Sigmoid colon (tissue), 7 donors: ENCODE measurements around the gene DENND10. TPM values are rescaled to one million over a fixed set of nuclear protein-coding genes. Genes with fewer than 3 reads are reported as not detected.
"Not testable (repeated sequence)": the region's sequence is repeated elsewhere in the genome, so short reads cannot be mapped to it uniquely, and the experiment has no call there.

Experiments used
- DNase-seq: peaks from one replicate; pipeline ENCODE4 v3.0.0-alpha.2; 2019
- H3K27ac ChIP-seq, 4 donors: fragments of 200-600 bp; sonication (generic); one replicate each; pipeline ENCODE4 v1.5.1; 2016 to 2019; ENCODE audit warnings: mild to moderate bottlenecking in 1 of 4
- H3K27me3 ChIP-seq, 3 donors: fragments of 200-600 bp; sonication (generic); one replicate each; pipeline ENCODE4 v1.5.1; 2019; ENCODE audit warnings: mild to moderate bottlenecking in 1 of 3
- H3K36me3 ChIP-seq, 4 donors: fragments of 200-600 bp; sonication (generic); one replicate each; pipeline ENCODE4 v1.5.1; 2016 to 2019
- H3K4me1 ChIP-seq, 4 donors: fragments of 200-600 bp; sonication (generic); one replicate each; pipeline ENCODE4 v1.5.1; 2017 to 2019
- H3K4me3 ChIP-seq, 4 donors: fragments of 200-600 bp; sonication (generic); one replicate each; pipeline ENCODE4 v1.5.1; 2017 to 2019; ENCODE audit warnings: mild to moderate bottlenecking in 2 of 4, moderate library complexity in 1 of 4
- H3K9me3 ChIP-seq, 4 donors: fragments of 200-600 bp in 3 of 4; sonication (generic) in 3 of 4; one replicate each; pipeline versions ENCODE4 v1.5.1 to v1.6.1; 2013 to 2019
- EP300 ChIP-seq, 4 donors: sonication (generic); formaldehyde crosslinking; IDR thresholded peaks; one replicate each; pipeline ENCODE4 v1.6.1; 2017; ENCODE audit warnings: antibody characterized with exemption in 4 of 4
- POLR2A ChIP-seq, 2 donors: fragments of 450-650 bp; IDR thresholded peaks; one replicate each; pipeline ENCODE4 v1.6.1; 2016; ENCODE audit warnings: antibody characterized with exemption in 2 of 2, mild to moderate bottlenecking in 2 of 2, moderate library complexity in 2 of 2
- POLR2AphosphoS5 ChIP-seq, 4 donors: sonication (generic); formaldehyde crosslinking; IDR thresholded peaks; one replicate each; pipeline ENCODE4 v1.6.1; 2017; ENCODE audit warnings: antibody characterized with exemption in 4 of 4
- WGBS, 2 donors: extraction: QIAGEN DNeasy Blood & Tissue Kit; methylation state at CpG; one replicate each; pipeline ENCODE4 v1.1.7; 2013; 5-methylcytosine and 5-hydroxymethylcytosine counted together
- intact Hi-C: fragments of 100-400 bp; cut with DNase I; formaldehyde crosslinking; loops from one replicate; pipeline ENCODE4 v1.15.1; 2023
- polyA plus RNA-seq, 3 donors: library from polyadenylated mRNA; stranded (reverse); fragments of 200-250 nt; gene quantifications; one replicate each; pipeline ENCODE4 v1.2.3, GENCODE V29; 2013
- total RNA-seq, 4 donors: library from RNA; depleted of rRNA; stranded (reverse); fragments of >200 nt; gene quantifications; one replicate each; pipeline ENCODE4 v1.1.0, GENCODE V29; 2016
- TF ChIP-seq, protein P1 (sequence below), 4 experiments: fragments of 450-650 bp in 3 of 4; fragments of 200-600 bp in 1 of 4; IDR thresholded peaks; one replicate each; pipeline ENCODE4 v1.5.1; 2016 to 2019; ENCODE audit warnings: antibody characterized with exemption in 4 of 4, mild to moderate bottlenecking in 3 of 4, moderate library complexity in 2 of 4
- donor health status: healthy with polysubstance abuse.
- donor health status: Bipolar disorder and iron deficiency.
- donor health status: healthy.

Gene DENND10
- total and polyA plus RNA-seq, 7 donors, result 25.8 to 51.3 (median 41.5) TPM

DNA sequence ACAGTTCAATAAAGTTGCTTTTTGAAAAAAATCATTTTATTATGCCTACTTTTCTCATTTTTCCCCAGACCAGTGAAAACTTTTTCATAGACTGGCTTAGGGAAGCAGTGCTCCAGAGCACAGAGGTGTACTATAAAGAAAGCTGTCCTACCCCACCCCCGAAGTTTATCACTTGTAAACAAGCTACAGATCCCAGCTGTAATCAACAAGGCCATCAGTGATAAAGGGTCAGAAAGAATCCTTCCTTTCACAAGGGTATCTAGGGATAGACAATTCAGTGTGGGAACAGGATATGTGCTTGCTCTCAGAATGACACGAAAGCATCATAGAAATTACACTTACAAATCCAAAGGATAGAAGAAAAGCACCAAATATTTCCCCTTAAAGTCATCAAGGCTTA, 70.2 kb downstream of the DENND10 start:
- intact Hi-C loops, result no loop called here
- DNase-seq, result no peak
- H3K9me3 ChIP-seq, result no peaks in the 10 kb centered on the region
- WGBS, 2 donors, result 64 to 76% methylated on average over 2 of the region's 2 CpGs
- no peak overlapping the region for H3K27ac ChIP-seq
- TF ChIP-seq, protein P1, sequence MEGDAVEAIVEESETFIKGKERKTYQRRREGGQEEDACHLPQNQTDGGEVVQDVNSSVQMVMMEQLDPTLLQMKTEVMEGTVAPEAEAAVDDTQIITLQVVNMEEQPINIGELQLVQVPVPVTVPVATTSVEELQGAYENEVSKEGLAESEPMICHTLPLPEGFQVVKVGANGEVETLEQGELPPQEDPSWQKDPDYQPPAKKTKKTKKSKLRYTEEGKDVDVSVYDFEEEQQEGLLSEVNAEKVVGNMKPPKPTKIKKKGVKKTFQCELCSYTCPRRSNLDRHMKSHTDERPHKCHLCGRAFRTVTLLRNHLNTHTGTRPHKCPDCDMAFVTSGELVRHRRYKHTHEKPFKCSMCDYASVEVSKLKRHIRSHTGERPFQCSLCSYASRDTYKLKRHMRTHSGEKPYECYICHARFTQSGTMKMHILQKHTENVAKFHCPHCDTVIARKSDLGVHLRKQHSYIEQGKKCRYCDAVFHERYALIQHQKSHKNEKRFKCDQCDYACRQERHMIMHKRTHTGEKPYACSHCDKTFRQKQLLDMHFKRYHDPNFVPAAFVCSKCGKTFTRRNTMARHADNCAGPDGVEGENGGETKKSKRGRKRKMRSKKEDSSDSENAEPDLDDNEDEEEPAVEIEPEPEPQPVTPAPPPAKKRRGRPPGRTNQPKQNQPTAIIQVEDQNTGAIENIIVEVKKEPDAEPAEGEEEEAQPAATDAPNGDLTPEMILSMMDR (IDR thresholded peaks at IDR 0.05), result no peak
- TF ChIP-seq EP300 (IDR thresholded peaks at IDR 0.05) (no peak), POLR2AphosphoS5 (IDR thresholded peaks at IDR 0.05) (no peak), POLR2A (IDR thresholded peaks at IDR 0.05) (no peak)
- H3K4me3 ChIP-seq, result no peak overlapping the region
- H3K4me1 ChIP-seq, result peaks cover 0 to 48% (median 26%) of the 10 kb centered on the region in 4 donors
- peaks cover 20 to 66% (median 44%) of the 10 kb centered on the region in 4 donors for H3K36me3 ChIP-seq
- no peaks in the 10 kb centered on the region for H3K27me3 ChIP-seq

- intact Hi-C loops, result no loop called here
- peaks cover 12 to 45% (median 27%) of the 10 kb centered on the region in 4 donors for H3K36me3 ChIP-seq
- H3K4me1 ChIP-seq, result peaks cover 0 to 52% (median 29%) of the 10 kb centered on the region in 4 donors
- TF ChIP-seq EP300 (IDR thresholded peaks at IDR 0.05) (no peak), POLR2AphosphoS5 (IDR thresholded peaks at IDR 0.05) (no peak), POLR2A (IDR thresholded peaks at IDR 0.05) (no peak)
- TF ChIP-seq, protein P1 (IDR thresholded peaks at IDR 0.05), result no peak
- H3K9me3 ChIP-seq, result no peaks in the 10 kb centered on the region
- DNase-seq, result no peak
- no peak overlapping the region for H3K4me3 ChIP-seq
- WGBS, 2 donors, result 89 to 92% methylated on average over 6 of the region's 6 CpGs
- no peaks in the 10 kb centered on the region for H3K27me3 ChIP-seq
- H3K27ac ChIP-seq, result peak overlapping the region; percentile 44 to 96 (median 70)
Observed at GRCh38 chr10:119176166-119176565, 72.3 kb downstream of the DENND10 start.

GRCh38 chr10:119177708-119178371, 73.9 kb downstream of the DENND10 start:
- H3K36me3 ChIP-seq, result peaks cover 0 to 28% (median 10%) of the 10 kb centered on the region in 4 donors
- 4 to 16% methylated on average over 21 of the region's 21 CpGs for whole genome bisulfite sequencing, 2 donors
- H3K27me3 ChIP-seq, result no peaks in the 10 kb centered on the region
- TF ChIP-seq POLR2AphosphoS5 (IDR thresholded peaks at IDR 0.05), result no peak
- TF ChIP-seq, protein P1 (IDR thresholded peaks at IDR 0.05), result no peak
- no peak for TF ChIP-seq POLR2A (IDR thresholded peaks at IDR 0.05)
- TF ChIP-seq EP300 (IDR thresholded peaks at IDR 0.05), result no peak
- intact Hi-C loops, result no loop called here
- H3K4me1 ChIP-seq, result peaks cover 0 to 47% (median 29%) of the 10 kb centered on the region in 4 donors
- DNase-seq, result no peak
- no peaks in the 10 kb centered on the region for H3K9me3 ChIP-seq
- H3K4me3 ChIP-seq, result peak overlapping the region; percentile 59 to 77 (median 73)
- peak overlapping the region; percentile 91 to 96 (median 94) for H3K27ac ChIP-seq

- Histone ChIP-seq H3K4me1 (peaks cover 0 to 41% (median 29%) of the 10 kb centered on the region in 4 donors), H3K4me3 (peak within 1 kb of the TSS; percentile 59 to 77 (median 73)), H3K9me3 (no peaks in the 10 kb centered on the region), H3K36me3 (peaks cover 0 to 21% (median 3%) of the 10 kb centered on the region in 4 donors), H3K27ac (peak within 1 kb of the TSS; percentile 91 to 96 (median 94)), H3K27me3 (no peaks in the 10 kb centered on the region)
- 0 to 1% methylated on average over 45 of the region's 45 CpGs for WGBS, 2 donors
- intact Hi-C loops, result no loop called here
- TF ChIP-seq POLR2AphosphoS5 (IDR thresholded peaks at IDR 0.05) (peak; percentile 85 to 98 (median 96)), POLR2A (IDR thresholded peaks at IDR 0.05) (peak; percentile 77 to 80), EP300 (IDR thresholded peaks at IDR 0.05) (no peak)
- TF ChIP-seq, protein P1 (IDR thresholded peaks at IDR 0.05), result peak in 1 of 4 experiments; percentile 19
- DNase-seq, result peak; percentile 96
Observed at GRCh38 chr10:119178372-119179119, 74.6 kb downstream of the DENND10 start, which contains the start of gene PRDX3. TSS of gene PRDX3 (minus strand) at chr10:119178812. CDS start at chr10:119178790, 22 bp downstream.

GRCh38 chr10:119180850-119181400, 77.0 kb downstream of the DENND10 start:
- H3K9me3 ChIP-seq, H3K36me3 ChIP-seq, H3K27ac ChIP-seq, DNase-seq, H3K4me3 ChIP-seq, H3K27me3 ChIP-seq, intact Hi-C loops: not testable (repeated sequence)
- WGBS, 2 donors, result 97% methylated on average over 7 of the region's 7 CpGs
- H3K4me1 ChIP-seq, result peaks cover 0 to 31% (median 24%) of the 10 kb centered on the region in 4 donors
